DOHH2 (cell line): ENCODE data around the gene PDZRN3.

ENCODE experiments used
- CTCF ChIP-seq: fragments of 200-600 bp; sonication (generic); IDR thresholded peaks from one replicate; pipeline ENCODE4 v1.5.1; 2014; ENCODE audit warnings: antibody characterized with exemption, mild to moderate bottlenecking, low read depth, low read length; ENCODE audit not compliant: poor library complexity, severe bottlenecking
- EZH2phosphoT487 ChIP-seq: fragments of 200-600 bp; sonication (generic); IDR thresholded peaks from 2 replicates; pipeline ENCODE4 v1.6.1; 2017; ENCODE audit warnings: borderline replicate concordance, mild to moderate bottlenecking, antibody characterized with exemption, low read length, moderate library complexity, mixed read lengths

- TF ChIP-seq CTCF (no peak), EZH2phosphoT487 (no peak)
These were observed 32.4 kb upstream of the PDZRN3 start for GRCh38 chr3:73657186-73657585.
